ENCODE data around the gene CAPN10. TPM values are rescaled to one million over a fixed set of nuclear protein-coding genes. Genes with fewer than 3 reads are reported as not detected.

CAPN10 gene
- total RNA-seq, 1 donor from 2014 or later = 14.2 TPM

DNA sequence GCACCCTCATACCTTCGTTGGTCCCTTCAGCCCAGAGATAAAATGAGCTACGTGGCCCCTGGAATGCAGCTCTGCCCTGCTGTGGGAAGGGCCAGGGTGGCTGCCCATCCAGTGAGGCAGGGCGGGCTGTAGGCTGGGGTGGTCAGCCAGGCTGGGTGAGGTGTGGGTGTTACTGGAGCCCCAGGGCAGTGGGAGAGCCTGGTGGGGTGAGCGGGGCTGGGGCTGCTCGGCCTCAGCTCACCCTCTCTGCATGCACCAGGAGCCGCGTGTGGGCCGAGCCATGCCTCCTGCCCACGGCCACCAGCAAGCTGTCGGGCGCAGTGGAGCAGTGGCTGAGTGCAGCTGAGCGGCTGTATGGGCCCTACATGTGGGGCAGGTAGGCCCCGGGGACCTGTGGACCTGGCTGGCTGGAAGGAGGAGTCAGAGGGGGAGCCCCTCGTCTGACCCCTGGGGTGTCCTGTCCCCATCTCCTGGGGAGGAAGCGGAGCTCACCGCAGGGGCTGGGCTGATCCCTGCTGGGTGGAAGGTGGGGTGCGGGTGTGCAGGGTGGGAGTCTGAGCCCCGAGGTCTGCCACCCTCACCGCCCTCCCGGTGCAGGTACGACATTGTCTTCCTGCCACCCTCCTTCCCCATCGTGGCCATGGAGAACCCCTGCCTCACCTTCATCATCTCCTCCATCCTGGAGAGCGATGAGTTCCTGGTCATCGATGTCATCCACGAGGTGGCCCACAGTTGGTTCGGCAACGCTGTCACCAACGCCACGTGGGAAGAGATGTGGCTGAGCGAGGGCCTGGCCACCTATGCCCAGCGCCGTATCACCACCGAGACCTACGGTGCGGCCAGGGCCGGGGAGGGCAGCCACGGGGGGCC lies 12.8 kb upstream of the CAPN10 start:
- TF ChIP-seq POLR2A (IDR thresholded peaks at IDR 0.05) (no peak), POLR2AphosphoS5 (IDR thresholded peaks at IDR 0.05; ENCODE audit: insufficient read depth in 1 of 2, low read depth in 1 of 2) (no peak)
- TF ChIP-seq, protein P1, sequence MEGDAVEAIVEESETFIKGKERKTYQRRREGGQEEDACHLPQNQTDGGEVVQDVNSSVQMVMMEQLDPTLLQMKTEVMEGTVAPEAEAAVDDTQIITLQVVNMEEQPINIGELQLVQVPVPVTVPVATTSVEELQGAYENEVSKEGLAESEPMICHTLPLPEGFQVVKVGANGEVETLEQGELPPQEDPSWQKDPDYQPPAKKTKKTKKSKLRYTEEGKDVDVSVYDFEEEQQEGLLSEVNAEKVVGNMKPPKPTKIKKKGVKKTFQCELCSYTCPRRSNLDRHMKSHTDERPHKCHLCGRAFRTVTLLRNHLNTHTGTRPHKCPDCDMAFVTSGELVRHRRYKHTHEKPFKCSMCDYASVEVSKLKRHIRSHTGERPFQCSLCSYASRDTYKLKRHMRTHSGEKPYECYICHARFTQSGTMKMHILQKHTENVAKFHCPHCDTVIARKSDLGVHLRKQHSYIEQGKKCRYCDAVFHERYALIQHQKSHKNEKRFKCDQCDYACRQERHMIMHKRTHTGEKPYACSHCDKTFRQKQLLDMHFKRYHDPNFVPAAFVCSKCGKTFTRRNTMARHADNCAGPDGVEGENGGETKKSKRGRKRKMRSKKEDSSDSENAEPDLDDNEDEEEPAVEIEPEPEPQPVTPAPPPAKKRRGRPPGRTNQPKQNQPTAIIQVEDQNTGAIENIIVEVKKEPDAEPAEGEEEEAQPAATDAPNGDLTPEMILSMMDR (IDR thresholded peaks at IDR 0.05) = no peak
- H3K27me3 ChIP-seq = no peaks in the 10 kb centered on the region
- no peak for DNase-seq (ENCODE audit: extremely low spot score in 2 of 2)
- no peak overlapping the region for H3K4me3 ChIP-seq
- no peak overlapping the region for H3K27ac ChIP-seq
- intact Hi-C loops (cut with DNase I) = no loop called here
- H3K36me3 ChIP-seq = peaks cover 0 to 37% of the 10 kb centered on the region in 2 donors
- H3K9me3 ChIP-seq = no peaks in the 10 kb centered on the region
- H3K4me1 ChIP-seq = peaks cover 49% of the 10 kb centered on the region

DNA sequence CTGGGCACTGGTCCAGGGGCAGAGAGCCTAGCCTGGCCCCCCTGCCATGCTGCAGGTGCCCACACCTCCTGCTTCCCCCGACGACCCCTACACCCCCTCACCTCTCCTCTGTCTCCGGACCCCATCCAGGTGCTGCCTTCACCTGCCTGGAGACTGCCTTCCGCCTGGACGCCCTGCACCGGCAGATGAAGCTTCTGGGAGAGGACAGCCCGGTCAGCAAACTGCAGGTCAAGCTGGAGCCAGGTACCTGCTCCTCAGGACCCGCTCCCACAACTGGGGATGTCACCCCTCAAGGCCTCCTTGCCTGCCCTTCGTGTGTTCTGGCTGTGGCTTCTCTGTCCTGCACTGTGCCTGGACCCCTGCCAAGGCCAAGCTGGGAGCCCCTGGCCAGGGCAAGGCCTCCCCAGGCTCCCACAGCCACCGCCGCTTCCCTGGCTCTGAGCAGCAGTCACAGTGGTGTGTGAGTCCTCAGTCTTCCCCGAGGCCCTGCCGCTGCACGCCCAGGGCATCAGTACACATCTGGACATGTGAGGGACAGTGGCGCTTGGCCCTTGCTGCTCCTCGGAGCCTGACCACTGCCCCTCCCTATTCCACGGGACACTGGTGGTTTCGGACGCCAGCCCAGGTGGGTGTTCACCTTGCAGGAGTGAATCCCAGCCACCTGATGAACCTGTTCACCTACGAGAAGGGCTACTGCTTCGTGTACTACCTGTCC lies 12.0 kb upstream of the CAPN10 start:
- TF ChIP-seq POLR2AphosphoS5 (IDR thresholded peaks at IDR 0.05; ENCODE audit: insufficient read depth in 1 of 2, low read depth in 1 of 2) = no peak
- TF ChIP-seq POLR2A (IDR thresholded peaks at IDR 0.05) = no peak
- TF ChIP-seq, protein P1 (IDR thresholded peaks at IDR 0.05) = no peak
- no peak for DNase-seq (ENCODE audit: extremely low spot score in 2 of 2)
- Histone ChIP-seq H3K9me3 (no peaks in the 10 kb centered on the region), H3K27ac (no peak overlapping the region), H3K4me3 (no peak overlapping the region), H3K36me3 (peaks cover 0 to 37% of the 10 kb centered on the region in 2 donors), H3K27me3 (no peaks in the 10 kb centered on the region), H3K4me1 (peaks cover 50% of the 10 kb centered on the region)
- intact Hi-C loops (cut with DNase I) = no loop called here

DNA sequence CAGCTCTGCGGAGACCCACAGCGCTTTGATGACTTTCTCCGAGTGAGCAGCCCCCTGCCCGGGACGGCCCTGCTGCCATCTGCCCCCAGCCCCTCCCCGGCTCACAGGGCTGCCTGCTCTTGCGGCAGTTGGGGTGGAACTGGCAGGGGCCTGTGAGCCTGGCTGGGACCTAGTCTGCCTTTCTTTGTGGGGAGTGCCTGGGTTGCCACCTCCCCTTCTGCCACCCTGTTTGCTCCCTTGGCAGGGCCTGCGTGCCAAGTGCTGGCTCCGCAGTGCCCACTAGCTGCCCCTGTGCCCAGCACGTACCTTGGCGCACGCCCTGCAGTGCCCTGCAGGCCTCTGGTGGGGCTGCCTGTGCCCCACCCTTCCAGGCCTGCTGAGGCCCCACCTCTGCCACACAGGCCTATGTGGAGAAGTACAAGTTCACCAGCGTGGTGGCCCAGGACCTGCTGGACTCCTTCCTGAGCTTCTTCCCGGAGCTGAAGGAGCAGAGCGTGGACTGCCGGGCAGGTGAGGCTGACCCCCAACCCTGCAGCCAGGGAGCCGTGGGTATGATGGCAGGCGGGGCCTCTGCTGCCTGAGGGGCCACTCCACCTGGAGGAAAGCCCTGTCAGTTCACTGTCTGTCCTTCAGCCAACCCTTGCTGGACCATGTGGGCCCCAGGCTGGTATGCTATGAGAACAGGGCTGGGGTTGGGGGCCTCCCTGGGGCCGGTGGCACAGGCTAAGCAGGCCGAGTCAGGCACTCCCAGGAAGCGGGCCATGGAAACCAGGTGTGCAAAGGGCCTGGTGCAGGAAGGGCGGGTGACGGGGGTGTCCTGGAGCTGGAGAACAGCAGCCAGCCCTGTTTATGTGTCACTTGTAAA lies 11.2 kb upstream of the CAPN10 start:
- Histone ChIP-seq H3K27ac (no peak overlapping the region), H3K36me3 (peaks cover 0 to 37% of the 10 kb centered on the region in 2 donors), H3K4me1 (peaks cover 50% of the 10 kb centered on the region), H3K9me3 (no peaks in the 10 kb centered on the region), H3K4me3 (no peak overlapping the region), H3K27me3 (no peaks in the 10 kb centered on the region)
- intact Hi-C loops (cut with DNase I) = no loop called here
- TF ChIP-seq POLR2A (IDR thresholded peaks at IDR 0.05) (no peak), POLR2AphosphoS5 (IDR thresholded peaks at IDR 0.05; ENCODE audit: insufficient read depth in 1 of 2, low read depth in 1 of 2) (no peak)
- TF ChIP-seq, protein P1 (IDR thresholded peaks at IDR 0.05) = no peak
- DNase-seq (ENCODE audit: extremely low spot score in 2 of 2) = no peak

DNA sequence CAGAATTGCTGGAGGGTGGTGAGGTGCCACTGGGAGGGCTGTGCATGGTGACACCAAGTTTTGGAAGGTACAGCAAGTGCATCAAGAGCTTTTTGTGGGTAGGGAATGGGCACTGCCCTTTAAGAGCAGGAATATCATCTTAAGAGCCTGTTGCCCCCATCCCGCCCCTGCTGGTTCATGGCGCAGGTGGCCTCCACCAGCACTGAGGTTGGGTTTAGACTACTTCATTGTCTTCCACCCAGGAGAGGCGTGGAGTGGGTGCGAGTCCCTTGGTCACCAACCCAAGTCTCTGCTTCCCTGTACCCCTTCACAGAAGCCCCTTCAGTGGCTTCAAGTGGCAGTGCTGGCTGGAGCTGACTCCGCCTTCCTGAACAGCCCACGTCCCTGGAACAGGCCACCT lies 10.5 kb upstream of the CAPN10 start:
- Histone ChIP-seq H3K9me3 (no peaks in the 10 kb centered on the region), H3K27ac (no peak overlapping the region), H3K4me1 (peaks cover 48% of the 10 kb centered on the region), H3K27me3 (no peaks in the 10 kb centered on the region), H3K36me3 (peaks cover 0 to 38% of the 10 kb centered on the region in 2 donors), H3K4me3 (no peak overlapping the region)
- intact Hi-C loops (cut with DNase I) = no loop called here
- no peak for TF ChIP-seq POLR2AphosphoS5 (IDR thresholded peaks at IDR 0.05; ENCODE audit: insufficient read depth in 1 of 2, low read depth in 1 of 2)
- TF ChIP-seq, protein P1 (IDR thresholded peaks at IDR 0.05) = no peak
- no peak for TF ChIP-seq POLR2A (IDR thresholded peaks at IDR 0.05)
- no peak for DNase-seq (ENCODE audit: extremely low spot score in 2 of 2)

Measured in vagina (tissue), 2 donors.